Psoas muscle (tissue), 8 donors: ENCODE data around the gene HECTD1. TPM values are rescaled to one million over a fixed set of nuclear protein-coding genes. Genes with fewer than 3 reads are reported as not detected.

ENCODE experiments used
- ATAC-seq, 4 donors: fragments of 200-7000 bp; cut with Tn5 transposase; one replicate each; pipeline ENCODE4 v1.9.1; 2020; ENCODE audit warnings: moderate library complexity in 3 of 4, mild to moderate bottlenecking in 2 of 4
- DNase-seq, 2 donors: peaks; one replicate each; pipeline ENCODE4 v3.0.0-alpha.2; 2020
- H3K27ac ChIP-seq: fragments of 200-600 bp; one replicate; pipeline ENCODE4 v1.8.0; 2022
- H3K27me3 ChIP-seq, 3 donors: fragments of 200-600 bp in 1 of 3; one replicate each; pipeline versions ENCODE4 v1.6.1 to v1.8.0; 2013 to 2022; ENCODE audit warnings: low read length in 2 of 3, mild to moderate bottlenecking in 2 of 3, moderate library complexity in 1 of 3; ENCODE audit not compliant: insufficient read depth in 3 of 3
- H3K36me3 ChIP-seq, 2 donors: fragments of 200-600 bp in 1 of 2; one replicate each; pipeline versions ENCODE4 v1.6.1 to v1.8.0; 2013 to 2022; ENCODE audit warnings: low read depth in 1 of 2, mild to moderate bottlenecking in 1 of 2, moderate library complexity in 1 of 2; ENCODE audit not compliant: insufficient read depth in 1 of 2
- H3K4me1 ChIP-seq: fragments of 200-600 bp; one replicate; pipeline ENCODE4 v1.8.0; 2022
- H3K4me3 ChIP-seq: fragments of 200-600 bp; one replicate; pipeline ENCODE4 v1.8.0; 2022; ENCODE audit warnings: mild to moderate bottlenecking
- H3K9me3 ChIP-seq: fragments of 200-600 bp; one replicate; pipeline ENCODE4 v1.8.0; 2022
- WGBS, 3 donors: extraction: QIAGEN DNeasy Blood & Tissue Kit; methylation state at CpG; one replicate each; pipeline versions ENCODE4 v1.1.6 to v1.1.7; 2013; 5-methylcytosine and 5-hydroxymethylcytosine counted together
- intact Hi-C, 2 donors: fragments of 100-400 bp; cut with DNase I; formaldehyde crosslinking; loops; one replicate each; pipeline versions ENCODE4 v1.11.0 to v1.14.2; 2022
- polyA plus RNA-seq, 3 donors: library from polyadenylated mRNA; stranded (reverse); fragments of 200-250 nt; gene quantifications; one replicate each; pipeline ENCODE4 v1.2.3, GENCODE V29; 2013
- total RNA-seq, 4 donors: library from RNA; stranded (reverse); fragmentation: NEBNext Ultra II Directional in 2 of 4; extraction: Animal tissue kit (Norgen Biotek cat#: 25700) in 2 of 4; gene quantifications; one replicate each; pipeline versions ENCODE4 v1.2.1 to v1.2.4, GENCODE V29; 2021 to 2023
- TF ChIP-seq, protein P1 (sequence below): fragments of 200-600 bp; IDR thresholded peaks from one replicate; pipeline ENCODE4 v1.8.0; 2022; ENCODE audit warnings: antibody characterized with exemption
- donor health status: healthy with polysubstance abuse.
- donor health status: DM: no; HTN: no; CAD: no; lungs with moderate emphysema.
- donor health status: Bipolar disorder and iron deficiency.
- donor health status: healthy.
- donor health status: DM: yes; HTN: yes; CAD: no.
- donor health status: DM: no; HTN: no; CAD: no.
- donor health status: DM: no; HTN: no; CAD: no.
- donor health status: DM: yes; HTN: yes; CAD: no.

HECTD1 gene
- total and polyA plus RNA-seq, 7 donors = 151 to 405 (median 217) TPM

DNA sequence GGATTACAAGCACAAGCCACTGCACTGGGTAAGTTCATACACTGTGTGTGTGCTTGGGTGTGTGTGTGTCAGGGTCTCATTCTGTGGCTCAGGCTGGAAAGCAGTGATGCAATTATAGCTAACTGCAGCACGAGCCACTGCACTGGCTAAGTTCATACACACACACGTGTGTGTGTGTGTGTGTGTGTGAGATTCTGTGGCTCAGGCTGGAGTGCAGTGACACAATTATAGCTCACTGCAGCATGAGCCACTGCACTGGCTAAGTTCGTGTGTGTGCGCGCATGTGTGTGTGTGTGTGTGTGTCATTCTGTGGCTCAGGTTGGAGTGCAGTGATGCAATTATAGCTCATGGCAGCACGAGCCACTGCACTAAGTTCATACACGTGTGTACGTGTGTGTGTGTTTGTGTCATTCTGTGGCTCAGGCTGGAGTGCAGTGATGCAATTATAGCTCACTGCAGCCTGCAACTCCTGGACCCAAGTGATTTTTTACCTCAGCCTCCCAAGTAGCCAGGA lies 85.4 kb downstream of the HECTD1 start:
- H3K27ac ChIP-seq = no peak overlapping the region
- H3K27me3 ChIP-seq = no peaks in the 10 kb centered on the region
- DNase-seq (no peak), ATAC-seq (peak in 3 of 4 donors; percentile 29 to 55 (median 38))
- intact Hi-C loops = loop anchor here (5.0 to 10.0 kb wide), 2 partner anchors 40 to 233 kb away; no protein-coding TSS in a partner anchor
- H3K4me1 ChIP-seq = peaks cover 16% of the 10 kb centered on the region
- H3K4me3 ChIP-seq = no peak overlapping the region
- H3K36me3 ChIP-seq = peaks cover 6 to 99% of the 10 kb centered on the region in 2 donors
- no peaks in the 10 kb centered on the region for H3K9me3 ChIP-seq
- 64 to 72% (median 69%) methylated on average over 8 of the region's 8 CpGs for WGBS, 3 donors
- TF ChIP-seq, protein P1, sequence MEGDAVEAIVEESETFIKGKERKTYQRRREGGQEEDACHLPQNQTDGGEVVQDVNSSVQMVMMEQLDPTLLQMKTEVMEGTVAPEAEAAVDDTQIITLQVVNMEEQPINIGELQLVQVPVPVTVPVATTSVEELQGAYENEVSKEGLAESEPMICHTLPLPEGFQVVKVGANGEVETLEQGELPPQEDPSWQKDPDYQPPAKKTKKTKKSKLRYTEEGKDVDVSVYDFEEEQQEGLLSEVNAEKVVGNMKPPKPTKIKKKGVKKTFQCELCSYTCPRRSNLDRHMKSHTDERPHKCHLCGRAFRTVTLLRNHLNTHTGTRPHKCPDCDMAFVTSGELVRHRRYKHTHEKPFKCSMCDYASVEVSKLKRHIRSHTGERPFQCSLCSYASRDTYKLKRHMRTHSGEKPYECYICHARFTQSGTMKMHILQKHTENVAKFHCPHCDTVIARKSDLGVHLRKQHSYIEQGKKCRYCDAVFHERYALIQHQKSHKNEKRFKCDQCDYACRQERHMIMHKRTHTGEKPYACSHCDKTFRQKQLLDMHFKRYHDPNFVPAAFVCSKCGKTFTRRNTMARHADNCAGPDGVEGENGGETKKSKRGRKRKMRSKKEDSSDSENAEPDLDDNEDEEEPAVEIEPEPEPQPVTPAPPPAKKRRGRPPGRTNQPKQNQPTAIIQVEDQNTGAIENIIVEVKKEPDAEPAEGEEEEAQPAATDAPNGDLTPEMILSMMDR = no peak

DNA sequence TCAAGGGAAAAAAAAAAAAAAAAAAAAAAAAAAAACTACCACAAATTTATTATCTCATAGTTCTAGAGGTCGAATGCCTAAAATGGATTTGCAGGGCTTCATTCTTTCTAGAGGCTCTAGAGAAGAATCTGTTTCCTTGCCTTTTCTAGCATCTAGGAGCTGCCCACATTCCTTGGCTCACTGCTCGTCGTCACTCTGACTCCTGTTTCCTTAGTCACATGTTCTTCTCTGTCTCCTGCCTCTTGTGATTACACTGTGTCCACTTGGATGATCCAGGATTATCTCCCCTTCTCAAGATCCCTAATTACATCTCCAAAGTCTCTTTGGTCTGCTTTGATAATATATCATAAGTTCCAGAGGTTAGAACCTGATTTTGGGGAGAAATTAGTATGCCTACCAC lies 88.7 kb downstream of the HECTD1 start:
- ATAC-seq (peak in 3 of 4 donors; percentile 54 to 71 (median 63)), DNase-seq (no peak)
- H3K4me1 ChIP-seq = peaks cover 5% of the 10 kb centered on the region
- 45 to 64% (median 48%) methylated on average over 3 of the region's 3 CpGs for WGBS, 3 donors
- intact Hi-C loops = no loop called here
- no peaks in the 10 kb centered on the region for H3K27me3 ChIP-seq
- H3K9me3 ChIP-seq = no peaks in the 10 kb centered on the region
- H3K27ac ChIP-seq = no peak overlapping the region
- H3K36me3 ChIP-seq = peaks cover 14 to 100% of the 10 kb centered on the region in 2 donors
- H3K4me3 ChIP-seq = no peak overlapping the region
- TF ChIP-seq, protein P1 = no peak

DNA sequence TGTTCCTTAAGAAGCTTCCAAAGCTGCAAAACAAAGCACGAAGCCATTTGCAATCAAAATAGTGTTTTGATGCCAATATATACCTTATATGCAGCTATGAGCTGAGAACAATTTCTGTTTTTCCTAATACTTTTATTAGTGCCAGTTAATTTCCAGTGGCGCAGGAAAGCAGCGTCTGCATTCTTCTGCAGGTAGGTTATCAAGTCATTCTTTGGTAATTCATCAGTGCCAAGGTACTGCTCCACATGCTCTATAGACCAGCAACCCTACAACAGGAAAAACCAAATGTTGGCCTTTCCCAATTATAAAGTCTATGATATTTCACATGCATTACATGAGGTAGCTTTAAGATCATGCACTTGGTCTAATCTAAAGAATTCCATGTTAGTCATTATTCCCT lies 93.8 kb downstream of the HECTD1 start:
- 95 to 98% (median 97%) methylated on average over 3 of the region's 3 CpGs for WGBS, 3 donors
- H3K27ac ChIP-seq = no peak overlapping the region
- H3K9me3 ChIP-seq = no peaks in the 10 kb centered on the region
- no peaks in the 10 kb centered on the region for H3K4me1 ChIP-seq
- intact Hi-C loops = loop anchor here in 1 of 2 donors (5.0 kb wide), 1 partner anchor 39 kb away; no protein-coding TSS in a partner anchor
- DNase-seq (no peak), ATAC-seq (no peak)
- peaks cover 14 to 100% of the 10 kb centered on the region in 2 donors for H3K36me3 ChIP-seq
- TF ChIP-seq, protein P1 = no peak
- H3K27me3 ChIP-seq = no peaks in the 10 kb centered on the region
- no peak overlapping the region for H3K4me3 ChIP-seq

DNA sequence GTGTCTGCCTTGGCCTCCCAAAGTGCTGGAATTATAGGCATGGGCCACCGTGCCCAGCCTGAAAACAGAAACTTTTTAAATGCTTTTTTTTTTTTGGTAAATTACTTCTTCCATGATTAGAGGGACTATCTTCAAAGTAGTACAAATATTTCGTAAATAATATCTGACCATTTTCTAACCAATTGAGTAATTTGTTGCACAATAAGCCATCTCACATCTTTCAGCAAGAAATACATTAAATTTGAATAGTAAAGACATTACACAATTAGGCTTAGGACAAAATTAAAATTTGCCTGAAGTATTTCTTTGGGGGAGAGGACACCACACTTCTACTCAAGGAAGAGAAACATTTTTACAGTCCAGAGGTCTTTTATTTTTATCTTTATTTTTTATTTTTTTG lies 96.7 kb downstream of the HECTD1 start:
- no peaks in the 10 kb centered on the region for H3K4me1 ChIP-seq
- no peak overlapping the region for H3K27ac ChIP-seq
- H3K4me3 ChIP-seq = no peak overlapping the region
- intact Hi-C loops = loop anchor here in 1 of 2 donors (5.0 kb wide), 1 partner anchor 41 kb away; no protein-coding TSS in a partner anchor
- TF ChIP-seq, protein P1 = no peak
- no peaks in the 10 kb centered on the region for H3K9me3 ChIP-seq
- DNase-seq (no peak), ATAC-seq (no peak)
- no peaks in the 10 kb centered on the region for H3K27me3 ChIP-seq
- peaks cover 6 to 100% of the 10 kb centered on the region in 2 donors for H3K36me3 ChIP-seq
- 94 to 99% (median 95%) methylated on average over 2 of the region's 2 CpGs for WGBS, 3 donors

DNA sequence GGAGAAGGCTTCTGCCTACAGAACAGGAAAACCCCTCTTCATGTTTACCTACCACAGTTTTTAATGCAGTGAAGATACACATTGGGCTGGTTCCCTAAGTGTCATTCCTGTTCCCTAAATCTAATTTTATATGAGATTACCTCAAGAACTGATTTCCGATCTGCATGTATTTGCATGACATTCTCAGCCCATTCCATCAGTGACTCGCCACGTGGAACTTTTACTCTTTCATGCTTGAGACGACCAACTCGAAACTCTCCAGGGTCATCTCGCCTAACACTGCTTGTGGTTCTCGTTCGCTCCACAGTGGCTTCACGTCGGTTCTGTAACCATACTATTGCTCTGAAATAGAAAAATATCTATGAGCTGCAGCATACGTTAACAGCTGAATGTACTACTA lies 98.3 kb downstream of the HECTD1 start:
- Histone ChIP-seq H3K36me3 (peaks cover 3 to 100% of the 10 kb centered on the region in 2 donors), H3K4me1 (no peaks in the 10 kb centered on the region), H3K9me3 (no peaks in the 10 kb centered on the region), H3K27ac (no peak overlapping the region), H3K27me3 (no peaks in the 10 kb centered on the region), H3K4me3 (no peak overlapping the region)
- TF ChIP-seq, protein P1 = no peak
- WGBS, 3 donors = 85 to 91% (median 87%) methylated on average over 11 of the region's 11 CpGs
- ATAC-seq = no peak
- DNase-seq = no peak
- intact Hi-C loops = loop anchor here in 1 of 2 donors (5.0 kb wide), 1 partner anchor 33 kb away; no protein-coding TSS in a partner anchor
